Esophagus muscularis mucosa (tissue), 4 donors: ENCODE data around the gene CEP170B.

Source experiments
- CTCF ChIP-seq, 3 experiments: fragments of 200-600 bp in 2 of 3; fragments of 450-650 bp in 1 of 3; sonication (generic) in 2 of 3; IDR thresholded peaks; one replicate each; pipeline ENCODE4 v1.5.1; 2017 to 2019; ENCODE audit warnings: antibody characterized with exemption in 3 of 3, mild to moderate bottlenecking in 2 of 3, moderate library complexity in 1 of 3
- EP300 ChIP-seq: sonication (generic); formaldehyde crosslinking; IDR thresholded peaks from one replicate; pipeline ENCODE4 v1.6.1; 2017; ENCODE audit warnings: antibody characterized with exemption
- POLR2A ChIP-seq: fragments of 450-650 bp; IDR thresholded peaks from one replicate; pipeline ENCODE4 v1.6.1; 2017; ENCODE audit warnings: antibody characterized with exemption, moderate library complexity, mild to moderate bottlenecking, low read depth

DNA sequence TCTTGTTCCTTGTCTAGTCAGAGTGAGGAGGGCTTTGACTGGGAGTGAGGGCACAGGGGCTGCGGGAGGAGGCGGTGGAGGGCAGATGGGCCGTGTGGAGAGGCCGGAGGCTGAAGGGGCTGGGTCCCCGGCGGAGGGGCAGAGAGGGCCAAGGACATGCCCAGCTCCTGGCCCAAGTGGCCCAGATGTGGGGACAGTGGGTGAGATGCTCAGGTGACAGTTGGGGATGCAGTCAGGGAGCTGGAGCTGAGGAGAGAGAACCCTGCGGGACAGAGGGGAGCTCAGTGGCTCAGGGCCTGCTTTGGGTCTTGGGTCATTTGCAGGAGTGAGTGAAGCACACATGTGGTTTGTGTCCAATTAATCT lies 33.1 kb downstream of the CEP170B start:
- TF ChIP-seq EP300 (no peak), CTCF (IDR thresholded peaks at IDR 0.05) (no peak), POLR2A (no peak)
